ENCODE results near the gene RNASEL. TPM values are rescaled to one million over a fixed set of nuclear protein-coding genes. Genes with fewer than 3 reads are reported as not detected.
"Not testable (repeated sequence)": the region's sequence is repeated elsewhere in the genome, so short reads cannot be mapped to it uniquely, and the experiment has no call there.

The RNASEL gene
- total RNA-seq, 1 donor from 2014 or later: 15.0 TPM

- no peak for DNase-seq (ENCODE audit: low spot score)
Measured at GRCh38 chr1:182561456-182561855, 27.6 kb downstream of the RNASEL start.

DNA sequence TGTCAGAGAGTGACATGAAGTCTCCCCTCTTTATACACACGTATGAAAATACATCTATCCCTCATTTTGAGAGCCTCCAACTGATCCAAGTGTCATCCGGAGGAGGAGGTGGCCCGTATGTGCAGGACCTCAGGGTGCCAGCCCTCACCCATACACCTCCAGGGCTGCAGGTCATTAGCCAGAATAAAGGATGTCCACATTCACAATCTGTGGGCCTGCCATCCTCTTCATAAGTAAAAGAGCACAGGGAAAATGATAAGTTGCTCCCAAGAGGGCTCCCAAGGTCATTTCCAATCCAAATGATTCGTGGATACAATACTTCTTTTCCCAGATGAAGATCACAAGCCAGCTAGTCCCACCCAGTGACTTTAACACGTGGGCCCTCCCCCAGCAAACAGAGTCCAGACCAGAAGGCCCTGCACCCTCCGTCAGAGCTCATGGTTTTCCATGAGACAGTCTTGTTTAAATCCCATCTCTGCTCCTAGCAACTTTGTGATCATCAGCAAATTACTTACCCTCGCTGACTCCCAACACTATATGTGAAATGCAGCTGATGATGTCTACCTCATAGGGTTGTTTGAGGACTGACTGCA lies 28.6 kb downstream of the RNASEL start:
- DNase-seq (ENCODE audit: low spot score): no peak

- no peak for DNase-seq (ENCODE audit: low spot score)
Measured at GRCh38 chr1:182556279-182556678, 32.8 kb downstream of the RNASEL start.

DNA sequence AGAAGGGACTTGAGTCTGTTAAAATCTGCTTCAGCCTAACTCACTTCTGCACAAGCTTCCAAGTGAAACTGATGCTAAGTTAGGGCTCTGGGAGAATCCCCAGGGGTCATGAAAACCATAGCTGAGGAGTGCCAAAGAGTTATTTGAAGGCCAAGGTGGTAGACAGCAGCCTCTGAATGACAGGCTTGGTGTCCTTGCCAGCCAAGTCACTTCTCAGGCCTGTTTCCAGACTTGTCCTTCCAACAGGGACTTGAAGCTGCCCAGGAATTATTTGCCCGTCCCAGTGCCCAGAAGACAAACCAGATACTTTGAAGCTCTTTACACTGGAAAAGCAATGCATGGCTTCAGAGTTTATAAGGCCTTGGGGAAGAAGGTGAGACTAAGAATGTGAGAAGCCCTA lies 33.6 kb downstream of the RNASEL start:
- DNase-seq (ENCODE audit: low spot score): no peak

GRCh38 chr1:182552527-182552926 lies 36.5 kb downstream of the RNASEL start:
- DNase-seq (ENCODE audit: low spot score): no peak

- DNase-seq (ENCODE audit: low spot score): no peak
Measured at GRCh38 chr1:182549811-182550210, 39.2 kb downstream of the RNASEL start.

DNA sequence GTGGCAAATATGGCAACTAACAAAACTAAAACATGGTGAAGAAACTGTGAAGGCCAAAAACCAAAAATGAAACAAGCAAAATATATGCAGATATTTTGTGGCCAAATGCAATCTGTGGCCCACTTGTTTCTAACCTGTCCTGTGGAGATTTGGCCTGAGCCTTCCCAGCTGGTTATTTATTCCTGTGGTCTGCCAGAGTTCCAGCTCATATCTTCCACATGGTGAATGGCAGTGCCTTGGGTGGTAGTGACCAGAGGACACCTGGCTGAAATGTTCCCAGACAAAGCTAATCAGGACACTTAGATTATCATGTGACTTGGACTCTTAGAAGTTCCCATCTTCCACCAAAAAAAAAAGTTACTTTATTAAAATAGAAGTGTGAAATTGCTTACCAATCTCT lies 39.7 kb downstream of the RNASEL start:
- DNase-seq (ENCODE audit: low spot score): no peak

- no peak for DNase-seq (ENCODE audit: low spot score)
Measured at GRCh38 chr1:182533896-182534295, 55.2 kb downstream of the RNASEL start.

DNA sequence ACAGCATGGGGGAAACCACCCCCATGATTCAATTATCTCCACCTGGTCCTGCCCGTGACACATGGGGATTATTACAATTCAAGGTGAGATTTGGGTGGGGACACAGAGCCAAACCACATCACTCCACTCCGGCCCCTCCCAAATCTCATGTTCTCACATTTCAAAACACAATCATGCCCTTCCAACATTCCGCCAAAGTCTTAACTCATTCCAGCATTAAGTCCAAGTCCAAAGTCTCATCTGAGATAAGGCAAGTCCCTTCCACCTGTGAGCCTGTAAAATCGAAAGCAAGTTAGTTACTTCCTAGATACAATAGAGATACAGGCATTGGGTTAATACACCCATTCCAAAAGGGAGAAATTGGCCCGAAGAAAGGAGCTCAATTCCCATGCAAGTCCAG lies 60.9 kb downstream of the RNASEL start:
- not testable (repeated sequence) for DNase-seq (ENCODE audit: low spot score)

DNA sequence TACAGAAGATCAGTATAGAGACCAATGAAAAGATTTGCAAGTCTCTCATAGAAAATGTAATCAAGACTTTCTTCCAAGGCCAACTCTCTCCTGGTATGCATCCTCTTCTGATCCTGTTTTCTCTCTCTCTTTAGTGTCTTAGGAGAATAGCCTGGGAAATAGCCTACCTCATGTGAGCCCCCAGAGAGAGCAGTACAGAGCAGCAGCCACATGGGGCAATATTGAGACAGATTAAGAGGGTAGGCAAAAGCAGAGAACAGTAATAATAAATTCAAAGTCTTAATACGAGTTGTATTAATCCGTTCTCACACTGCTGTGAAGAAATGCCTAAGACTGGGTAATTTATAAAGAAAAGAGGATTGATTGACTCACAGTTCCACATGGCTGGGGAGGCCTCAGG lies 61.4 kb downstream of the RNASEL start:
- no peak for DNase-seq (ENCODE audit: low spot score)

DNA sequence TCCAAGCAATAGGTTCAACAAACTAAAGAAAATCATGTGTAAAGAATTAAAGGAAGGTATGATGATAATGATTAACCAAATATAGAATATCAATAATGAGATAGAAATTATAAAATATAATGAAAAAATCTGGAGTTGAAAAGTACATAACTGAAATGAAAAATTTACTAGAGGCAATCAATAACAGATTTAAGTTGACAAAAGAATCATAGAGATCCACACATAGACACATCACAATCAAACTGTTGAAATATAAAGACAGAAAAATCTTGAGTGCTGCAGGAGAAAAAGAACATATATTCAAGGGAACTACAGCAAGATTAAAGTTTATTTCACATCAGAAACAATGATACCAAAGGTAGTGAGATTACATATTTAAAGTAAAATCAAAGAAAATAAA lies 63.7 kb downstream of the RNASEL start:
- no peak for DNase-seq (ENCODE audit: low spot score)

Other genes with a start within 250 kb of the RNASEL start
- 418 TPM for gene GLUL, start 197.5 kb downstream of the RNASEL start, total RNA-seq
- gene TEDDM1, start 188.6 kb downstream of the RNASEL start, total RNA-seq: not detected
- not detected for gene RGSL1, start 139.1 kb downstream of the RNASEL start, total RNA-seq
- gene RGS16, start 15.1 kb upstream of the RNASEL start, total RNA-seq: 22.4 TPM
- not detected for gene RGS8, start 95.3 kb upstream of the RNASEL start, total RNA-seq
- gene NPL, start 200.5 kb upstream of the RNASEL start, total RNA-seq: 25.6 TPM